Cardiac muscle cell (in vitro differentiated cells and primary cell): ENCODE data around the gene CPB2. TPM values are rescaled to one million over a fixed set of nuclear protein-coding genes. Genes with fewer than 3 reads are reported as not detected.
A peak's percentile ranks its signal among the peaks of the same experiment; 100 is the strongest.

ENCODE experiments used
- DNase-seq, 2 donors: peaks; one replicate each; pipeline versions ENCODE4 v3.0.0 to v3.0.0-alpha.2; 2010 to 2017; ENCODE audit warnings: low read depth in 1 of 2, low spot score in 1 of 2
- H3K27ac ChIP-seq: fragments of 200-600 bp; sonication (generic); 2 replicates; pipeline ENCODE4 v1.5.1; 2016
- H3K27me3 ChIP-seq: fragments of 200-600 bp; sonication (generic); 2 replicates; pipeline ENCODE4 v1.6.0; 2016; ENCODE audit warnings: control low read depth
- H3K36me3 ChIP-seq: fragments of 200-600 bp; sonication (generic); 2 replicates; pipeline ENCODE4 v1.5.1; 2016; ENCODE audit warnings: control low read depth
- H3K4me1 ChIP-seq: fragments of 200-600 bp; sonication (generic); 2 replicates; pipeline ENCODE4 v1.8.1; 2017; ENCODE audit warnings: low read depth, mild to moderate bottlenecking, mixed run types
- H3K4me3 ChIP-seq: fragments of 200-600 bp; sonication (generic); 2 replicates; pipeline ENCODE4 v1.5.1; 2016; ENCODE audit warnings: mild to moderate bottlenecking
- H3K9me3 ChIP-seq: fragments of 200-600 bp; sonication (generic); 2 replicates; pipeline ENCODE4 v1.5.1; 2017; ENCODE audit warnings: low read depth, mild to moderate bottlenecking, control low read depth
- CTCF ChIP-seq: IDR thresholded peaks from 2 replicates; pipeline ENCODE4 v1.5.1; 2012; ENCODE audit warnings: low read depth, mild to moderate bottlenecking, low read length
- polyA plus RNA-seq: library from polyadenylated mRNA; unstranded; fragments of >200 nt; fragmentation: Nextera tagmentation; extraction: Ambion mirVana; gene quantifications from 2 replicates; pipeline ENCODE4 v1.2.1, GENCODE V29; 2016
- total RNA-seq: library from RNA; depleted of rRNA; stranded (reverse); fragments of >200 nt; gene quantifications from 2 replicates; pipeline ENCODE4 v1.2.3, GENCODE V29; 2016

Gene CPB2
- total and polyA plus RNA-seq, 2 experiments from 2014 or later = not detected

GRCh38 chr13:46032341-46032740, 72.5 kb downstream of the CPB2 start:
- Histone ChIP-seq H3K27me3 (no peaks in the 10 kb centered on the region), H3K4me3 (no peak overlapping the region), H3K4me1 (no peaks in the 10 kb centered on the region), H3K36me3 (no peaks in the 10 kb centered on the region), H3K9me3 (no peaks in the 10 kb centered on the region), H3K27ac (no peak overlapping the region)
- TF ChIP-seq CTCF = no peak
- DNase-seq = peak in 1 of 2 donors; percentile 51

- Histone ChIP-seq H3K27me3 (no peaks in the 10 kb centered on the region), H3K27ac (no peak overlapping the region), H3K4me3 (no peak overlapping the region), H3K4me1 (no peaks in the 10 kb centered on the region), H3K36me3 (no peaks in the 10 kb centered on the region), H3K9me3 (no peaks in the 10 kb centered on the region)
- no peak for TF ChIP-seq CTCF
- no peak for DNase-seq
These were observed 73.1 kb downstream of the CPB2 start for GRCh38 chr13:46031581-46032263.

- DNase-seq = no peak
- TF ChIP-seq CTCF = no peak
- no peaks in the 10 kb centered on the region for H3K4me1 ChIP-seq
- no peaks in the 10 kb centered on the region for H3K27me3 ChIP-seq
- H3K9me3 ChIP-seq = no peaks in the 10 kb centered on the region
- no peak overlapping the region for H3K4me3 ChIP-seq
- H3K36me3 ChIP-seq = no peaks in the 10 kb centered on the region
- H3K27ac ChIP-seq = no peak overlapping the region
These were observed 79.7 kb downstream of the CPB2 start for GRCh38 chr13:46025157-46025556.

GRCh38 chr13:46022481-46022880, 82.4 kb downstream of the CPB2 start:
- no peak overlapping the region for H3K4me3 ChIP-seq
- no peak overlapping the region for H3K27ac ChIP-seq
- no peak for TF ChIP-seq CTCF
- peaks cover 15% of the 10 kb centered on the region for H3K36me3 ChIP-seq
- peak in 1 of 2 donors; percentile 19 for DNase-seq
- H3K27me3 ChIP-seq = no peaks in the 10 kb centered on the region
- no peaks in the 10 kb centered on the region for H3K4me1 ChIP-seq
- H3K9me3 ChIP-seq = no peaks in the 10 kb centered on the region

- DNase-seq = no peak
- no peaks in the 10 kb centered on the region for H3K4me1 ChIP-seq
- H3K9me3 ChIP-seq = no peaks in the 10 kb centered on the region
- H3K4me3 ChIP-seq = no peak overlapping the region
- peaks cover 38% of the 10 kb centered on the region for H3K36me3 ChIP-seq
- no peak overlapping the region for H3K27ac ChIP-seq
- TF ChIP-seq CTCF = no peak
- no peaks in the 10 kb centered on the region for H3K27me3 ChIP-seq
These were observed 88.6 kb downstream of the CPB2 start for GRCh38 chr13:46016216-46016615.

GRCh38 chr13:46015366-46015765, 89.5 kb downstream of the CPB2 start:
- no peaks in the 10 kb centered on the region for H3K4me1 ChIP-seq

More at GRCh38 chr13:46015366-46015765, 89.5 kb downstream of the CPB2 start:
- Histone ChIP-seq H3K27ac (no peak overlapping the region), H3K36me3 (peaks cover 45% of the 10 kb centered on the region), H3K9me3 (no peaks in the 10 kb centered on the region), H3K27me3 (no peaks in the 10 kb centered on the region), H3K4me3 (no peak overlapping the region)
- no peak for TF ChIP-seq CTCF
- no peak for DNase-seq
